Astrocyte of the cerebellum (primary cell): ENCODE results near the gene LIFR.

Source experiments
- DNase-seq: peaks from one replicate; pipeline ENCODE4 v3.0.0-alpha.2; 2011; ENCODE audit warnings: low read depth
- H3K4me3 ChIP-seq: 2 replicates; pipeline ENCODE4 v1.5.1; 2011; ENCODE audit warnings: mild to moderate bottlenecking, low read depth, low read length, moderate library complexity
- in situ Hi-C: cut with HindIII; loops from 2 replicates; pipeline ENCODE4 v1.10.0; 2017; ENCODE audit warnings: low sequenced_read_pairs
- TF ChIP-seq, protein P1 (sequence below): IDR thresholded peaks from 2 replicates; pipeline ENCODE4 v1.5.1; 2012; ENCODE audit warnings: low read length, low read depth, moderate library complexity, mild to moderate bottlenecking; ENCODE audit errors: missing control alignments

Gene LIFR

DNA sequence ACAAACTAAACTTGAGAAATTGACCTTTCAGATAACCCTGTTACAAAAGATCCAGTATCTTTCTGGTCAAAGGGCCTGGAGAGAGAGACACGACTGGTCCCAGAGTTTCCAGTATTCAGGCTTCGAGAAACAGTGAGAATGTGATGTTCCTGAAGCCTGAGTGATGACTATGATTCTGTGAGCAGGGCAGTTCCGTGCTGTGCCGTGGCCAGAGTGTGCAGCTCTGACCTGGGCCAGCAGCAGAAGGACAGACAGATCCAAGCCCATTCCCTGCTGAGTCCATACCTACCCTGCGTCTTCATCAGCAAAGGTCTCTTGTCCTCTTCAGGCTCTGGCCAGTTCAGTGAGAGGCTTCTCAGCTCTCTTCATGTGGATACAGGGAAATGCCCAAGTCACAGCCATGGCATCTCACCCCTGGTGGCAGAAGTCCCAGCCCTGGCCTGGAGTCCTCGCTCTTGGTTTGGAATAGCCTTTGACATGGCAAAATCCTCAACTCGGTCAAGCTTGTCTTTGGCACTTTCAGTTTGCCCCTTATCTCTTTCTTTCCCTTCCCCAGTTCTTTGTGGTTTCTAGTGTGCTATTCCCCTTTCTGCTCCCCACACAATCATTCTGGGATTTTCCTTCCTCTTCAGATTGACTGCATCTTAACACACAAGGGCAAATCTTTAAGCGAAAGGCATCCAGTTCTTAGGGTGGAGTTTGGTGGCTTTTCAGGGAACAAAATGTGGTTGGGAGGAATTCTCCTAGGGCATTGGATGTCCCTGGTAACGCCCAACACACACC, 107.7 kb downstream of the LIFR start:
- in situ Hi-C loops: no loop called here
- H3K4me3 ChIP-seq: no peak overlapping the region
- TF ChIP-seq, protein P1, sequence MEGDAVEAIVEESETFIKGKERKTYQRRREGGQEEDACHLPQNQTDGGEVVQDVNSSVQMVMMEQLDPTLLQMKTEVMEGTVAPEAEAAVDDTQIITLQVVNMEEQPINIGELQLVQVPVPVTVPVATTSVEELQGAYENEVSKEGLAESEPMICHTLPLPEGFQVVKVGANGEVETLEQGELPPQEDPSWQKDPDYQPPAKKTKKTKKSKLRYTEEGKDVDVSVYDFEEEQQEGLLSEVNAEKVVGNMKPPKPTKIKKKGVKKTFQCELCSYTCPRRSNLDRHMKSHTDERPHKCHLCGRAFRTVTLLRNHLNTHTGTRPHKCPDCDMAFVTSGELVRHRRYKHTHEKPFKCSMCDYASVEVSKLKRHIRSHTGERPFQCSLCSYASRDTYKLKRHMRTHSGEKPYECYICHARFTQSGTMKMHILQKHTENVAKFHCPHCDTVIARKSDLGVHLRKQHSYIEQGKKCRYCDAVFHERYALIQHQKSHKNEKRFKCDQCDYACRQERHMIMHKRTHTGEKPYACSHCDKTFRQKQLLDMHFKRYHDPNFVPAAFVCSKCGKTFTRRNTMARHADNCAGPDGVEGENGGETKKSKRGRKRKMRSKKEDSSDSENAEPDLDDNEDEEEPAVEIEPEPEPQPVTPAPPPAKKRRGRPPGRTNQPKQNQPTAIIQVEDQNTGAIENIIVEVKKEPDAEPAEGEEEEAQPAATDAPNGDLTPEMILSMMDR: no peak
- no peak for DNase-seq

DNA sequence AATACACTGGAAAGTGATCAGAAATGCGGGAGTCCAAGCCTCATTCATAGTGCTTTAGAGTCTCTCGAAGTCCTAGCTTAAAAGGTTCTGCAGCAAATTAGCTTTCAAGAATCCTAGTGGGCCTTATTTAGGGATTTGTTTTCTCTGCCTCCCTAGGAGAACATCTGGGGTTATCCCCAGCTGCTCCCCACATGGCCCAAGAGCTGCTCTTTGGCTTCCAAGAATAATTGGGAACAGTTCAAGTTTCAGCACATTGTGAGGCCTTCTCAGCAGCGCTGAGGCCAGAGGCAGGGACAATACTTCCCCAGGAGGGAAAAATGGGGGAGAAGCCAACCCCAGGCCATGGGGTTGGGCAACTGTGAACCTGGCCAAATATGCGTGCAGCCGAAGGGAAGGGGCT, 108.7 kb downstream of the LIFR start:
- in situ Hi-C loops: no loop called here
- TF ChIP-seq, protein P1: no peak
- H3K4me3 ChIP-seq: no peak overlapping the region
- no peak for DNase-seq

DNA sequence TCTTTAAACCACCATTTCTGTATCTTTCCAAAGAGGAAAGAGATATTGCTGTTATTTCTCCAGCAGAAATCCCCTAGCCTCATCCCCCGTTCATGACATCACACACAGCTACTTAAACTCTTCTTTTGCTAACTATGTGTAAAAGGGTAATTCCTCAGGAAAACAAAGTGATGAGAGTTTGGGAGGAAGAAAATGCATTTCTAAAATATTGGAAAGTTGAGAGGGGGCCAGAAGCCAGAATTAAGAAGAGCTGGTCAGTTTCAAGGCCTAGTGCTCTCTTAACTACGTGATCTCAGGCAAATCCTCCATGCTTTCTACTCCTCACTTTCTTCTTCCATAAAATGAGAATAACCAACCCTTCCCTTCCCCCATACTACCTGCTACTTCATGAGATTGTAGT, 109.4 kb downstream of the LIFR start:
- no peak for DNase-seq
- TF ChIP-seq, protein P1: no peak
- no peak overlapping the region for H3K4me3 ChIP-seq
- in situ Hi-C loops: no loop called here

DNA sequence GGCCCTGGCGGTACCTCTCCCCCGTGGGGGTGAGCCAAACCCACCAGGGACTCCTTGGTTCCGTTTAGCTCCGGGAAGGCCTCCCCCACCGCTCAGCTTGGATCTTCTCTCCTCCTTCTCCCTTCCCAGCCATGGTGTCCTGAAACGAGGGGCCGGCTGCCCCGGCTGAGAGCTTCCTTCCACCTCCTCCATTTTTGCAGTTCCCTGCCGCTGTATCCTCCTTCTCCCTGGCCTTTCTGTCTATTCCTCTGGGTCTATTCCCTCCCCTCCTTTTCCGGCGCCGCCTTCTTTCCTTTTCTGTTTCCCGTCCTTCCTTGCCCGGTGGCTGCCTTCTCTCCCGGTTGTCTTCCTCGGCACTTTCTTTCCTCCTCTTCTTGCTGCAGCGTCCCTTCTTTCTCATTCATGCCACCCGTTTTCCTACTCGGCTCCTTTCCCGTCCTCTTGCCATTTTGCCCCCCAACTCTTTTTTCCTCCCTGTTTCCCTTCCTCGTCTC, 110.4 kb downstream of the LIFR start:
- H3K4me3 ChIP-seq: no peak overlapping the region
- in situ Hi-C loops: no loop called here
- TF ChIP-seq, protein P1: no peak
- DNase-seq: no peak

DNA sequence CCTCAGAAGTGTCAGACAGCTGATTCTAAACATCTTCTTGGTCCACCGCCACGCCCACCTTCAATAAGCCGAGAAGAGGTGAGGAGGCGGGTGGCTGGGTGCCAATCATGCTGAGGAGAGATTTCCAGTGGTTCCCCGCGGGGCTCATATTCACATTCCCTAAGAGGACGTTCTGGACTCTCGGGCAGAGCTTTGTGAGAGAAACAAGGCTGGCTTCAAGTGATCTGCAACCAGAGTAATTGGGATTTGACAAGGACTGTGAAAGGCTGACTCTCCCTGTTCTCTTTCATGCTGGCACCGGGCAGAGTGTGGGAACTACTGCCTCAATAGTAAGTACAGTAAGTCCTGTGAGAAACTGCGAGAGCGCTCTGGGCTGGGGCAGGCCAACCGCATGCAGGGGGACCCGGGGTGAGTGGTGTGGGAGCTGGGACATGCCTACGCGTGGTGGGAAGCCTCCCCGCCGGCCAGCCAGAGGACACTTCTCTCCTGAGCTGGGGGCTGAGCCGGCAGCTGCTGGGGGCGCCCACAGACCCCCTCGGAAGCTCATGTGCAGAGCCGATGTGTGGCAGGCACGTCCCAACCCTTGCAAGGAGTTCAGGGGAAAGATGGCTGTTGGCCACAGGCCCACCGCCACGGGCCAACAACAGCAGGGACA, 110.9 kb downstream of the LIFR start:
- no peak overlapping the region for H3K4me3 ChIP-seq
- TF ChIP-seq, protein P1: no peak
- in situ Hi-C loops: no loop called here
- DNase-seq: no peak

DNA sequence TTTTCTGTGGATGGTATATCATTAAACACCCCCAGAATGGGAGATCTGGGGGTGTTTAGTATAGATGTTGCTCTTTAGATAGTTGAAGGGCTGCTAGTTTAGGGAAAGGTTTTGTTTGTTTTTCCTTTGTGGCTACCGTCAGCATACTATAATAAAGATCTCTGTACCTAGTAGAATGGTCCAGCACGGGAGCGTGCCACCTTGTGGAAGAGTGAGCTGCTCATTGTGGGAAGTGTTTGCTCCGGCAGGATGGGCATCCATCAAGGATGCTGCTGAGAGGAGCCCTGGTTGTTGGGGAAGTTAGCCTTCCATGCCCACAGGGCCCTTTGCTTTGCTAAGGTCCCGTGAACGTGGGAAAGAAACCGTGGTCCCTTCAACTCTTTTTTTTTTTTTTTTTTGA, 113.1 kb downstream of the LIFR start:
- H3K4me3 ChIP-seq: no peak overlapping the region
- in situ Hi-C loops: no loop called here
- no peak for DNase-seq
- TF ChIP-seq, protein P1: no peak
